Fibroblast of lung (primary cell): Measurements from ENCODE around the gene HACD4.

Experiments
- CTCF ChIP-seq, 2 donors: IDR thresholded peaks in 1 of 2; conservative IDR thresholded peaks in 1 of 2; 1 replicate in 1 of 2; 2 replicates in 1 of 2; pipeline ENCODE4 v1.5.1; 2011 to 2012; ENCODE audit warnings: low read length in 2 of 2, control low read depth in 1 of 2, inconsistent platforms in 1 of 2, low read depth in 1 of 2, mild to moderate bottlenecking in 1 of 2
- EZH2 ChIP-seq: IDR thresholded peaks from 2 replicates; pipeline ENCODE4 v1.5.1; 2012; ENCODE audit warnings: low read length, control low read depth, mild to moderate bottlenecking; ENCODE audit errors: missing control alignments

DNA sequence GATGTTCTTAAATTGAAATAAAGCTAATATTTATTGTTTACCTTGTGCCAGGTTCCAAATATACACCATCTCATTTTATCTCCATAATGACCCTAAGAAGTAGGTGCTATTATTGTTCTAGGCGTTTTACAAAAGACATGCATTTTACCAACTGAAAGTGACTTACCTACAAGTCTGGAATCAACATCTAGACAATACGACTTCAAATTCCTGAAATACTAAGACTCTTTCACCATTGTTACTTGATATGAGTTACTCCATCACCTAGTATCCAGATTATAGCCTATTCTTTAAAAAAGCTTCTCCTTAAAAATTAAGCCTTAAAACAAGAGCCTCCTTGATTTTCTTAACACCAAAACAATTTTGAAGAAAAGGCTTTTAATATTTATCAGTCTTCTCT, 13.3 kb downstream of the HACD4 start:
- TF ChIP-seq CTCF (conservative IDR thresholded peaks at IDR 0.05 in 1 of 2, IDR thresholded peaks at IDR 0.05 in 1 of 2; ENCODE audit: low read depth in 1 of 2, low read length in 2 of 2), result no peak
- TF ChIP-seq EZH2, result no peak
